HG02571 (cell line): ENCODE results near the gene GPRC5C.
"Not testable (repeated sequence)": the region's sequence is repeated elsewhere in the genome, so short reads cannot be mapped to it uniquely, and the experiment has no call there.

Experiments
- ATAC-seq: cut with Tn5 transposase; IDR thresholded peaks from one replicate; pipeline ENCODE4 v1.9.1; 2021; ENCODE audit warnings: mild to moderate bottlenecking, moderate library complexity; ENCODE audit not compliant: unreplicated experiment

Gene GPRC5C

DNA sequence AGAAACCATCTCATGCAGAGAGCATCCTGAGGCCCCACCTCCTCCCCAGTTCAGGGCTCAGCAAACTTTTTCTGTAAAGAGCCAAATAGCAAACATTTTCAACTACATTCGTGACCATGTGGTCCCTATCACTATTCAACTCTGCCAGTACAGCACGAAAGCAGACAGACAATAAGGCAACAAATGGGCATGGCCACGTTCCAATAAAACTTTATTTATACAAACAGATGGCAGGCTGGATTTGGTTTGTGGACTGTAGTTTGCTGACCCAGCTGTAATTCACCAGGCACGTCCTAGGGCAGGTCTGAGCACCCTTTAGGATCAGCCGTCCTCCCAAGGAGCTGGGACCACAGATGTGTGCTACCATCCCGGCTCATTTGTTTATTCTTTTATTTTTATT lies 27.1 kb upstream of the GPRC5C start:
- no peak for ATAC-seq

DNA sequence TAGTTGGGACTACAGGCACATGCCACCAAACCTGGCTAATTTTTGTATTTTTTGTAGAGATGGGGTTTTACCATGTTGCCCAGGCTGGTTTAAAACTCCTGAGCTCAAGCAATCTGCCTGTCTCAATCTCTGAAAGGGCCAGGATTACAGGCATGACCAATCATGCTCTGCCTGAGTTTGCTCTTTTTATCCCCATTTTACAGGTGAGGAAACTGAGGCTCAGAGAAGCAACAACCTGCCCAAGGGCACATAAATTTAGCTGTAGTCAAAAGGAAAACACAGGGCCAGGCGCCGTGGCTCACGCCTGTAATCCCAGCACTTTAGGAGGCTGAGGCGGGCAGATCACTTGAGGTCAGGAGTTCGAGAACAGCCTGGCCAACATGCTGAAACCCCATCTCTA lies 26.6 kb upstream of the GPRC5C start:
- not testable (repeated sequence) for ATAC-seq

DNA sequence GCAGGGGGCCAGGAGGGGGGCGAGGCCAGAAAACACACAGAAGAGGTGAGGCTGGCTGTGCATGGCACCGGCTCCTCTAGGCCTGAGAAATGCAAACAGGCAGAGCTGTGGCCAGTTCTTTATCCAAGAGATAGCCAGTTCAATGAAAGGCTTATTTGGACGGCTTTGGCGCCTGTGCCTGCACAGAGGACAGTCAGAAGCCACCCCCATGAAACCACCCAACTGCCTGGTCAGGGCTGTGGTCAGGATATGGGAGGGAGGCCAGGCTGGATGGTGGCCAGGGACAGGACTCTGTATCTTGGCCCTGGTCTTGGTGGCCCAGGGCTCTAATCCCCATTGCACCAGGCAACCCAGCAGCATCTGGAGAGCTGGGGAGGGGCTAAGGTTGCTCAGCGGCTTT lies 24.5 kb upstream of the GPRC5C start:
- no peak for ATAC-seq

DNA sequence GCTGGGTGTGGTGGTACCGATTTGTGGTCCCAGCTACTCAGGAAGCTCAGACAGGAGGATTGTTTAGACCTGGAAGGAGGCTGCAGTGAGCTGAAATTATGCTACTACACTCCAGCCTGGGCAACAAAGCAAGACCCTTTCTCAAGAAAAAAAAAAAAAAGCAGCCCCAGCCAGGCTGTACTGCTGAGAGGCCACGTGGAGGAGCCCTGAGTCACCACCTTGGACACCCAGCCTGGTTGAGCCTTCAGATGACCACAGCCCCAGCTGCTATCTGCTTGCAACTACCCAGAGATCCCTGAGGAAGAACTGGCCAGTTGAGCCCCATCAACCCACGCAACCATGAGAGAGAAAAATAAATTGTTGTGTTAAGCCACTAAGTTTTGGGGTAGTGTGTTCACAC lies 23.6 kb upstream of the GPRC5C start:
- no peak for ATAC-seq

DNA sequence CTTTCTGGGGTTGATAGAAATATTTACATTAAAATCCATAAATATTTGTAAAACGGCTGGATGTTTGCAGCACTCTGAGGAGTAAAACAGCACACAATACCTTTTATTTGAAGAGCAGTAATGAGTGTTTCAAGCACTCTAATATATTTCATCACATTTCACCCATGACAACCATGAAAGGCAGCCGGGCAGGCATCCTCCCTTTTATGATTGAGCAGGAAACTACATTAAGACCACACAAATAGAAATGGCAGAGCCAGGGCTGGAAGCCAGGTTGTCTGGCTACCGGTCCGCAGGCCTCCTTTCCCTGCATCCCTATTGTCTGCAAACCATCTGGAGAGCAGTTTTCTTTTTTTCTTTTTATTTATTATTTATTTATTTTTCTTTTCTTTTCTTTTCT lies 23.1 kb upstream of the GPRC5C start:
- ATAC-seq, result no peak

DNA sequence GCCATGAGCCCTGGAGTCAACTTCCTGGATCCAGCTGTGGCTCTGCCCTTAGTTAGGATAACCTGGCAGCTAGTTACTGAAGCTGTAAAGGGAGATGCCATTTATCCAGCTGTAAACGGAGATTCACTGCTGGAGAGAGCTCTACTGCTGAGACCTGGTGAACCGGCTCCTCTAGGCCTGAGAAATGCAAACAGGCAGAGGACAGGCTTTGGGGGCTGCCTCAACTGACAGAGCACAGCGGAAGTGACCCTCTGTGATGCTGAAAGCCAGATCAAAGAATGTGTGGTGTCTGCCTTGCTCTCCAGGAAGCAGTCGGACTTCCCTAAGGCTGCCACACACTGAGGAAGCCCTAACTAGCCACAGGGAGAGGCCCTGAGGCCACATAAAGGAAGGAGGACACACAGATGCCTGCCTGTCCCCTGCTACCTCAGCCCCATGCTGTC lies 21.9 kb upstream of the GPRC5C start:
- ATAC-seq, result no peak

DNA sequence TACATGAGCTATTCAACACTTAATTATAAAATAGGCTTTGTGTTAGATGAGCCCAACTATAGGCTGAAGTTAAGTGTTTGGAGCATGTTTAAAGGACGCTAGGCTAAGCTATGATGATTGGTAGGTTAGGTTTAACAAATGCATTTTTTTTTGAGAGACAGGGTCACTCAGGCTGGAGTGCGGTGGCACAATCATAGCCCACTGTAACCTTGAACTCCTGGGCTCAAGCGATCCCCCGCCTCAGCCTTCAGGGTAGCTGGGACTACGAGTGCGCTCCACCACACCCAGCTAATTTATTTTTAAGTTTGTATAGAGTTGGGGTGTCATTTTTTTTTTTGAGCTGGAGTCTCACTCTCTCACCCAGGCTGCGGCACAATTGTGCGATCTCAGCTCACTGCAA lies 19.3 kb upstream of the GPRC5C start:
- ATAC-seq, result no peak

DNA sequence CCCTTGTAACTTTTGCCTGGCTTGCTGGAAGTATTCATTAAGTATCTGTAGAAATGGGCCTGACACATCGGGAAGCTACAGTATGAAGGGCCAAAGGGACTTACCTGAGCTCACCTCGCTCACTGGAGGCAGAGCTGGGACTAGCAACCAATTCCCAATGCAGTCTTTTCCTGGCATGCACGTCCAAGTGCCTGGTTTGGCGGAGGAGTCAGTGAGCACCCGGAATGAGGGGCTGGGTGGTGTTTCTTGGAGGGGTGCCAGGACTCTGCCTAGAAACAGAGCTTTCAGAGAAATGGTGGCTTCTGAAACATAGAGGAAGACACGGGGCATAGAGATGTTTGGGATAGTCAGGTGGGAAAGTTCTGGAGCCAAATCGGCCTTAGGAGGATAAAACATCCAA lies 18.4 kb upstream of the GPRC5C start:
- no peak for ATAC-seq

DNA sequence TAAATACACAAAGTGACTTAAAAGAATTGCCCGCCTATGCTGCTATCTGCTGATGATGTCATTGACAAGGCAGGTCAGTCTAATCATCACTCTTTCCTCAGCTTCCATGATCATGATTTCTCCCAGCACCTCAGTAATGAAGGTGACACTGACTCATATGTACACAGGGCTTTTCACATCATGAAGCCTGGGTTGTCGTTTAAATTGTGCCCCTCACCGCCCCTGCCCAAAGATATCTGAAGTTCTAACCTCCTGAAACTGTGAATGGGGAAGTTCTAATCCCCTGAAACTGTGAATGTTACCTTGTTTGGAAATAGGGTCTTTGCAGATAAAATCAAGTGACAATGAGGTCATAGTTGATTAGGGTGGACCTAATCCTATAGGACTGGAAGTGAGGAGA lies 17.4 kb upstream of the GPRC5C start:
- ATAC-seq, result no peak

DNA sequence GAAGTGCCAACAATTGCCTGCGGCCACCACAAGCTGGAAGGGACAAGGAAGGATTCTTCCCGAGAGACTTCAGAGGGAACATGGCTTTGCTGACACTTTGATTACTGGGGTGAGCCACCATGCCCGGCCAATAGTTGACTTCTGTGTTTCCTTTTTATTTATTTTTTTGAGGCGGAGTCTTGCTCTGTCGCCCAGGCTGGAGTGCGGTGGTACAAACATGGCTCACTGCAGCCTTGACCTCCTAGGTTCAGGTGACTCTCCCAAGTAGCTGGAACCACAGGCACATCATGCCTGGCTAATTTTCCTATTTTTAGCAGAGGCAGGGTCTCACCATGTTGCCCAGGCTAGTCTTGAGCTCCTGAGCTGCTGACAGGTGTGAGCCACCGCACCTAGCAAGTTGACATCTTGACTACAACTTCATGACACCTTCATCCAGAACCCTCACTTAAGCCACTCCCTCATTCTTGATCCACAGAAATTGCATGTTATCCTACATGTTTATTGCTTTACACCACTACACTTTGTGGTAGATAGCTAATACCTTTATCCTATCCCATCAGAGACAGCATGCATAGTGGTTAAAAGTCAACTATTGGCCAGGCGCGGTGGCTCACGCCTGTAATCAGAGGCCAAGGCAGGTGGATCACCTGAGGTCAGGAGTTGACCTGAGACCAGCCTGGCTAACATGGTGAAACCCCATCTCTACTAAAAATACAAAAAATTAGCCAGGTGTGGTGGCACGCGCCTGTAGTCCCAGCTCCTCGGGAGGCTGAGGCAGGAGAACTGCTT lies 16.1 kb upstream of the GPRC5C start:
- ATAC-seq, result no peak

DNA sequence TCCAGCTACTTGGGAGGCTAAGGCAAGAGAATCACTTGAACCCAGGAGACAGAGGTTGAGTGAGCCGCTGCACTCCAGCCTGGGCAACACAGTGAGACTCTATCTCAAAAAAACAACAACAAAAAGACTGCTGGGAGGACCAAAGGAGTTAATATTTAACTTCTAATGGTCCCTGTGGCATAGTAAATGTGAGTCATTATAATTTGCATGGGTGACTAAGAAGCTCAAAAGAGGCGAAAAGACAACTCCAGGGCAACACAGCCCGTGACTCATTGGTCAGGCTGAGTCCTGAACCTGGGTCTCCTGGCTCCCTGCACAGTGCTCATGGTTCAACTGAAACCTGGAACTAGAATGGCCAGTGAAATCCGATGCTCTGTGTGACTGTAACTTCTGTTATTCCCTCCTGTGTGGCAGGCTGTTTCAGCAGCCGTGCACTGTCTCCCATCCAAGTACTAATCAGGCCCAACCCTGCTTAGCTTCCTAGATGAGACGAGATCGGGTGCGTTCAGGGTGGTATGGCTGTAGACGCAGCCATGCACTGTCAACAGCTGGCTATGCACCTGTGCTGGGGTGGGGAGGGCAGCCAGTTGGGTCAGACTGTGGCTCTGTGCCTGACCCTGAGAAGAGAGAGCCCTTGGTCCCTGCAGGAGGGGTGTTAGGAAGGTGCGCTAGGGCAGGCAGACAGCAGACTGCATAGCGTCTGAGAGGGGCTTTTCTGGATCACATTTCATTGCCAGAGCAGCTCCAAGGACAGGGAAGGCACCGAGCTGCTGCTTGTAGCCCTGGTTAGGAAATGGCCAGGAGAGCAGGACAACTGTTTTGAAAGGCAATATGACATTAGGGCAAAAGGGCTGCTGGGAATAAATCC lies 14.5 kb upstream of the GPRC5C start:
- peak; percentile 82 for ATAC-seq

DNA sequence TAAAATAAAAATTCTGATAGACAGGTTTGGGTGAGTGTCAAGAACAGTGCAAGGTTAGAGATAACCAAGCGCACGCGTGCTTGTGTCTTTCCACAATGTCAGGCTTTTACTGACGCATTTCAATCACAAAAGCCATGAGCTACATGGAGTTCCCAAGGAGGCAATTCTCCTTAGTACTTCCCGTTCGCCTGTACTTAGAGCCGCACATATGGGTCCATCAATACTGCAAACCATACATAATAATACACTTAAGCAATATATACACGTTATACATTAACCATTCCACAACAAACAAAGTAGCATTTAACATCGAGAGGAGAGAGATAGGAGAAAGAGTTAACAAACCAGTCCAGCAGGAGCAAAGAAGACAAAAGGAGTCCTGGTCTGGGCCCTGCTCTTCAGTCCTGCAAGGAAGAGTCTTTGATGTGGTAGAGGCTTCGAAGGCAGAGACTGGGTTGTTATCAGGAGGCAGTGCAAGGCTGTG lies 11.9 kb upstream of the GPRC5C start:
- ATAC-seq, result no peak

DNA sequence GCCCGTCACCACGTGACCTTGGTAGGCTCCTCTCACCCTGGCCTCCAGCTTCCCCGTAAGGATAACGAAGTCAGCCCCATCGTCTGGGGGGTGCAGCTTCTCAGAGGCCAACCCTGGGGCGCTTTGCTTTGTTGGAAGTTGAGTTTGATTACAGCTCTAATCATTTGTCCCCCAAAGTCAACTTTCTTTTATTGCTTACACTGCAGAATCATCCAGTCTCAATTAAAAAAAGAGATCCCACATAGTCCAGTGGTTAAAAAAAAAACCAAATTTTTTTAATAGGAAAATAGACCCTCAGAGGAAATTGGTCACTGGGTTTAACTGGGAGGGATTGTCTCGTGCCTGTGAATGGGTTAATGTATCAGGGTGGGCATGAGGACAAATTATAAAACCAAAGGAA lies 7.8 kb upstream of the GPRC5C start:
- no peak for ATAC-seq

DNA sequence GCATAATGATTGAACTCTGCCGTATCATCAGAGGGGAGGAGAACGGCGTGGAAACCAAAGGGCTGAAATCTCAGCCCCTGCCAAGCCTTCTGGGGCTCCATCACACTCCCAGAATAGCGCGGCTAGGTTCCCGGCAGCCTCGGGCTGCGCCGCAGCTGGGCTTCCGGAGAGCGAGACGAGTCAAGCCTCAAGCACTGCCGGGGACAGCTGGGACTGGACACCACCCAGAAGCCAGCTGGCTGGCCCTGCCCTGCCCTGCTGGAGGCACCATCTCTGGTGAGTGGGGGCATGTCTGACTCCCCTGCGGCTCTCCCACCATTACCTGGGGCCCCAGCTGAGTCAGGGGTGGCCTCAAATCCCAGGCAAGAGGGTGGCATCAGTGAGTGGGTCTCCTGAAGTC lies 7.2 kb upstream of the GPRC5C start:
- ATAC-seq, result no peak

DNA sequence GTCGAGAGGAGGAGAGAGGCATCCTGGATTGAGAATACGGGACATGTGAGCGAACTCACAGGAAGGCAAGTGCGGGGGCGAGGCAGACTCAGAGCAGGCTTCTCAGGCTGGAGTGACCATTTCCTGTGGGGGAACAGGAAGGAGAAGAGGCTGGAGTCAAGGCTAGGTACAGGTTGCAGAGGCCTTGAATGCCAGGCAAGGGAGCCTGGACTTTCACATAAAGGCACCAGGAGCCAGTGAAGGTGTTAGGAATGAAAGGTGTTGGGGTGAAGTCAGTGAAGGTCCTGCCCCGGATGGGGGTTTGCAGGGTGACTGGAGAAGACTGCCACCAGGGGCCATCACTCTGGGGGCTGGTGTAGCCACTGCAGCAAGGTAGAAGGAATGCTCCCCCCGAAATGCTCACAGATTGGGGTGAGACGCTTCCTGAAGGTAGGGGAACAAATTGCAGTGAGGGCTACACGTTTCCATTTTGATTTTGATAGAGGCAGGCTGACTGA lies 5.3 kb upstream of the GPRC5C start:
- no peak for ATAC-seq

DNA sequence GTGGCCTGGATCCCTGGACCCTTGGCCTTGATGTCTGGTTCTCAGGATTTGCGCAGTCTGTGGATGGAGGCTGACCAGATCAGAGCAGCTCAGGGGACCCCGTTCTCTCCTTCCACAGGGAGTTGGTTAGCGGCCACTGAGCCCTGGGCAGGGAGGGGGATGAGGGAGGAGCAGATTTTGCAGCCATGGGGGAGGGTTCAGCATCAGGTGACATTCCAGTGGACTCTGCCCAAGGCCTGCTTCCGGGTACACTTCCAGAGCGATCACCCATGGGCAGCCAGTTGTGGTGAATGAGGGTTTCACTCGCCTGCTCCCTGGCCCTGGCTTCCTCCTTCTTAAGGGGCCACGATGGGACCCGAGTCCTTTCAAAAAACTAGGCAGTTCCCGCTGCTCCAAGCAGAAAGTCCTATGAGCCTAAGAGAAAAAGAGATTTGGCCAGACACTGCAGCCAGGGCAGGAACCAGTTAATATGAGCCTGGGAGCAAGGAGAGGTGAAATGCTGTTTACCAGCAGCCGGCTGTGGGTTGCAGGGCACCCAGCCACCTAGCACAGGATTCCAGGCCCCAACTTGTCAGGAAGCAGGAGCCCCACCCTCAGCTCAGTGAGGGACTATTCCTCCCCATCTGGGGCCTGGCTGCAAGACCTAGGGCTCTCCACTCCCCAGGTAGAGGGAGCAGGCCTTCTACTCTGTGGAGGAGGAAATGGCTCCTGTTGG lies 4.7 kb upstream of the GPRC5C start:
- ATAC-seq, result no peak

DNA sequence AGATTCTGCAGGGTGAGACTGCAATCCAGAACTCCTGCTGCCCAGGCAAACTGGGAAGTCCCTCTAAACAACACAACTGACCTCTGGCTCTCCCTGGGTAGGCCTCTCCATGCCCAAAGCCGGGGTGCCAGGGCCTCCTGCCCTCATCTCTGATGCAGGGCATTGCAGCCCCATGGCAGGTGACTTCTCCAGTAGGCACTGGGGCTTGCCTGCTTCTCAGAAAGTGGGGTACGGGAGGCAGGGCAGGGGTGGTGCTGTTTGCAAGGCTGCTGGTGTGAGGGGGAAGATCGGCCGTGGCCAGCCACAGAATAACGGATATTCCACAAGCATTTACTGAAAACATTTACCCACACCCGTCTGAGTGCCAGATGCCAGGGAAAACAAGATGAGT lies 4.1 kb upstream of the GPRC5C start:
- no peak for ATAC-seq

DNA sequence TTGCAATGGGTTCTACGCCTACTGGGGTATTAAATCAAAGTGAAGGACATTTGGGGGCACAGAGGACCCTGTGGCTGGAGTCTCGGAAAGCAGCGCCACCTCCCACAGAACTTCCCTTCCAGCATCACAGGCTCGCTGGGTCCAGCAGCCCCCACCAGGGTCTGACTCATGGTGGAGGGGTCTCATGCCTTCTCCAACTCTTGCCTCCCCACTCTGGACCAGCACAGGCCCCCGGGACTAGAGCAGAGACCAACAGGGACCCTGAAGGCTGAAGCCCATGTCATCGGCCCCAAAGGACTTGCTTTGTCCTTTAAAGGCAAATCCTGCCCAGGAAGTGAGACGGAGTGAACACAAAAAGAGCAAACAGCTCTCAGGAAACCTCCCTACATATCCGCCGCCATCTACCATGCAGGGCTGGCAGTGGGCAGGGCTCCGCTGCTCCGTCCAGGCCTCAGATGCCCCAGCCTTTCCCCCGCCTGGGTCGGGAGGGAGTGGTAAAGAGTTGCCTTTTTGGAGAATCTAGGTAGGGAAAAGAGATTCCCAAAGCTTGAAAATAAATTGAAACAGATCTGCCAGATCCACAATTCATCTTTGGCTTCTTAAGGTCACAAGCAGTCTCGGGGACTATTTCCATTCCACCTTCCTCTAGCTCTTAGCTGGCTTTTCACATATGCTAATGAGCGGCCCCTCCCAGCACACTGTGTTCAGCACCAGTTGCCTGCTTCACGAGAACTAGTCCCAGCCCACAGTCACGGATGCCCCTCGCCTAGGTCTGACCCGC lies 2.1 kb upstream of the GPRC5C start:
- peak; percentile 12 for ATAC-seq

DNA sequence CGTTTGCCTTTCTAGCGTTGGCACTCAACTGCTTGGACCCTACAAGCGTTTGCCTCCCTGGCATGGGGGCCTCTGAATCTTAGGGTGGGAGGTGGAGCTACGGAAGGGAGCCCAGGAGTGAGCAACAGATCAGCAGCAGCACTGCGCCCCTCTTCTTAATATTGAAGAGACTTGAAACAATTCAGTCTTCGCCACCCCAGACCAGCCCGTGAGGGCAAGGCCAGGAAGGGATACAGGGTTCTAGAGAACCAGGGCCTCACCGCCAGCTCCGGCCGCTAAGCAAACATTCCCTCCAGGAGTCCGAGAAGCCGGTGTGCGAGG lies 1.5 kb upstream of the GPRC5C start:
- ATAC-seq, result no peak

DNA sequence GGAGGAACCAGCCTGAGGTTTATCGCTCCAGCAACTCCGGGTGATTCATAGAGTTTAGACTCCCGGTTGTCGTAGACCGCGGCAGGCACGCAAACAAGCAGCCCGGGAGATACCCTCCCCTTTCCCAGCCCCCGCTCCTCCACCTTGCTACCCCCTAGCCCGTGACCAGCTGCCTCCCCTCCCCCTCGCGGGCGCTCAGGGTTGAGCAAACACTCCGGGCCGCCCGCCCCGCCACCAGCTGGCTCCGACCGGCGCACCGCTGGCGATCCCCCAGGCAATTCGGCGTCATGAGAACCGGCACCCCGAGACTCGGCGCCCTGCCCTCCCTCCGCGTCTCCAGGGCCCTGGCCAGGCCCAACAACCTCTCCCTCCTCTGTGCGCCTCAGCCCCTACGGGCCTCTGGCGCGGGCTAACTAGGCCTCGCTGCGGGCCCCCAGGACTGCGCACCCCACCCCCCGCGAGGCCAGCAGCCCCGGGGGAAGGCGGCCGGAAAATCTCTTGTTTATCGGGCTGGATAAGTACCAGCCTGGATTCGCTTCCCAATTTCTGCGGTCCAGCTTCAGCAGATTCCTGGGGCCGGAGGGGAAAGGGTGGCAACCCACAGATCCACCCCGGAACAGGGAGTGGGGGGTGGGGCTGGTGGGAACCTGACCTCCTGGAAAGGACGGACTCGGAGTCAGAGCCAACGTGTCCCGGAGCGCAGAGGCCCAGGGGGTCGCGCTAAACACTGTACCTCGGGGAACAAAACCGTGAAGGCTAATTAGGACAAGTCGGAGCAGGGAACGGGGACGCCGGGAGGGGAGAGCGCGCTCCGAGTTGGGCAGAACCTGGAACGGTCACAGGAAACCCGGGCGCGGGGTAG lies 951 bp upstream of the GPRC5C start:
- peak; percentile 44 for ATAC-seq
